ENCODE data around the gene NDUFS7.

DNA sequence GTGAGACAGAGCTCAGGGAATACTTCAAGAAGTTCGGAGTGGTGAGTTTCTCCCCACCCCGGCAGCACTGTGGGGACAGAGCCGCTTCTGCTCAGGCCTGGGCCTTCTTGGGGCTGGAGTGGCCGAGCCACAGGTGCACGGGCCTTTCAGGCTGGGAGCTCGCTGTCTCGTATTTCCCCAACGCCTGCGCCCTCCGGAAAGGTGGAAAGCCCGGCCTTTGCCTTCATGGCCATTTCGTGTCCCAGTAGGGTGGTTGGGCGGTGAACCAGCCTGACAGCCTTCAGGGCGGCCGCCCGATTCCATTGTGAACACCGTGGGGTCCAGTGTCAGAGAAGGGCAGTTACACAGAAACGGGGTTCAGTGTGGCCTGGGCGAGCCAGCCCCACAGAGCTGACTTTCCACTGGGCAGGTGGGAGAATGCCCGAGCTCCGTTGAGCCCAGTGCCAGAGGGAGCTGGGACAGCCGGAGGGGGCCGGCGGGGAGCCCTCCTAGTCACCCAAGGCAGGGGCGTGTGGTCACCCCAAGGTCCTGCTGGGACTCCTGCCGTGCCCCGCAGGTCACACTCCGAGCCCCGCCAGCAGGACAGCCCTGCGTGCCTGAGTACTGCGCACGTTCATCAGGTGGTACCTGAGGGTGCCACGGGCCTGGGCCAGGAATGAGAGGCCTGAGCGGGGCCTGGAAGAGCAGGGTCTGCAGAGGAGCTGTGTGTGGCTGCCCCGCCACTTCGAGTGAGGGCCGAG, 37.7 kb downstream of the NDUFS7 start:
- no peak for TF ChIP-seq EGR1 (IDR thresholded peaks at IDR 0.05)
- TF ChIP-seq MAX (IDR thresholded peaks at IDR 0.05): no peak
- TF ChIP-seq FOXM1 (IDR thresholded peaks at IDR 0.05; ENCODE audit: borderline replicate concordance, low read depth): no peak
- no peak for TF ChIP-seq EP300 (IDR thresholded peaks at IDR 0.05; ENCODE audit: borderline replicate concordance)
- no peak for TF ChIP-seq RAD21 (IDR thresholded peaks at IDR 0.05; ENCODE audit: low read depth)
- no peak for TF ChIP-seq YY1 (IDR thresholded peaks at IDR 0.05; ENCODE audit: low read depth)
- TF ChIP-seq TEAD4 (IDR thresholded peaks at IDR 0.05): no peak
